B cell (primary cell): ENCODE measurements around the gene SALL1.

ENCODE experiments used
- EZH2 ChIP-seq: IDR thresholded peaks from 2 replicates; pipeline ENCODE4 v1.6.1; 2012; ENCODE audit warnings: borderline replicate concordance, low read depth, mild to moderate bottlenecking, moderate library complexity, low read length; ENCODE audit not compliant: insufficient read depth, poor library complexity, severe bottlenecking
- TF ChIP-seq, protein P1 (sequence below): fragments of 200-600 bp; IDR thresholded peaks from one replicate; pipeline ENCODE4 v1.8.0; 2022; ENCODE audit warnings: antibody characterized with exemption, mild to moderate bottlenecking

DNA sequence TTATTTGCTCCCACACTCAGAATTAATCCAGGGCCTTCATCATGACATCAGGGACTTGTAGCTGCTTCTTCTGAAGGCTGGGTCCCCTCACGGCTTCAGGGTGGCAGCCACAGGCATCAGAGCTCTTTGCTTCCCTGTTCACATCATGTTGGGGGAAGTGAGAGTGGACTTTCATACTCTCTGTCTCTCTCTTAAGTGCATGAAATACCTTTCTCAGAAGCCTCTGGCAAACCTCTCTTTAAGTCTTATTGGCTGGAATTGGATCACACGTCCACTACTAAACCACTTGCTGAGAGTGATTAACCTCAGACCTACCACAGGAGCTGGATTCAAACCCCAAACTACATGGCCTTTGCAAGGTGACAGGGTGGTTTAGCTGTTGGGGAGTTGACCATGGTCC lies 17.7 kb upstream of the SALL1 start:
- no peak for TF ChIP-seq EZH2
- TF ChIP-seq, protein P1, sequence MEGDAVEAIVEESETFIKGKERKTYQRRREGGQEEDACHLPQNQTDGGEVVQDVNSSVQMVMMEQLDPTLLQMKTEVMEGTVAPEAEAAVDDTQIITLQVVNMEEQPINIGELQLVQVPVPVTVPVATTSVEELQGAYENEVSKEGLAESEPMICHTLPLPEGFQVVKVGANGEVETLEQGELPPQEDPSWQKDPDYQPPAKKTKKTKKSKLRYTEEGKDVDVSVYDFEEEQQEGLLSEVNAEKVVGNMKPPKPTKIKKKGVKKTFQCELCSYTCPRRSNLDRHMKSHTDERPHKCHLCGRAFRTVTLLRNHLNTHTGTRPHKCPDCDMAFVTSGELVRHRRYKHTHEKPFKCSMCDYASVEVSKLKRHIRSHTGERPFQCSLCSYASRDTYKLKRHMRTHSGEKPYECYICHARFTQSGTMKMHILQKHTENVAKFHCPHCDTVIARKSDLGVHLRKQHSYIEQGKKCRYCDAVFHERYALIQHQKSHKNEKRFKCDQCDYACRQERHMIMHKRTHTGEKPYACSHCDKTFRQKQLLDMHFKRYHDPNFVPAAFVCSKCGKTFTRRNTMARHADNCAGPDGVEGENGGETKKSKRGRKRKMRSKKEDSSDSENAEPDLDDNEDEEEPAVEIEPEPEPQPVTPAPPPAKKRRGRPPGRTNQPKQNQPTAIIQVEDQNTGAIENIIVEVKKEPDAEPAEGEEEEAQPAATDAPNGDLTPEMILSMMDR, result no peak
